DMS114 treated with DMSO at 0.1 percent for 48 hours (cell line): ENCODE measurements around the gene ZHX3.

Experiments used
- DNase-seq: peaks from one replicate; lab custom pipeline; 2025; ENCODE audit not compliant: unreplicated experiment; lab: John Stamatoyannopoulos, UW

ZHX3 gene

DNA sequence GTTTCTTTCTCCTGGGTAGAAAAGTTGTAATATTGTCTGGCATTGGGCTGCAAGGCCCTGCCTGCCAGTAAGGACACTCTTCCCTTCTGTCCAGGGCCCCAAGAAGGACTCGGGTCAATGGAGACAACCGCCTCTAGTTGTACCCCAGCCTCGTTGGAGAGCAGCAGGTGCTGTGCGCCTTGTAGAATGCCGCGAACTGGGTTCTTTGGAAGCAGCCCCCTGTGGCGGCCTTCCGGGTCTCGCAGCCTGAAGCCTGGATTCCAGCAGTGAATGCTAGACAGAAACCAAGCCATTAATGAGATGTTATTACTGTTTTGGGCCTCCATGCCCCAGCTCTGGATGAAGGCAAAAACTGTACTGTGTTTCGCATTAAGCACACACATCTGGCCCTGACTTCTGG is 143.2 kb downstream of the ZHX3 start:
- no peak for DNase-seq

DNA sequence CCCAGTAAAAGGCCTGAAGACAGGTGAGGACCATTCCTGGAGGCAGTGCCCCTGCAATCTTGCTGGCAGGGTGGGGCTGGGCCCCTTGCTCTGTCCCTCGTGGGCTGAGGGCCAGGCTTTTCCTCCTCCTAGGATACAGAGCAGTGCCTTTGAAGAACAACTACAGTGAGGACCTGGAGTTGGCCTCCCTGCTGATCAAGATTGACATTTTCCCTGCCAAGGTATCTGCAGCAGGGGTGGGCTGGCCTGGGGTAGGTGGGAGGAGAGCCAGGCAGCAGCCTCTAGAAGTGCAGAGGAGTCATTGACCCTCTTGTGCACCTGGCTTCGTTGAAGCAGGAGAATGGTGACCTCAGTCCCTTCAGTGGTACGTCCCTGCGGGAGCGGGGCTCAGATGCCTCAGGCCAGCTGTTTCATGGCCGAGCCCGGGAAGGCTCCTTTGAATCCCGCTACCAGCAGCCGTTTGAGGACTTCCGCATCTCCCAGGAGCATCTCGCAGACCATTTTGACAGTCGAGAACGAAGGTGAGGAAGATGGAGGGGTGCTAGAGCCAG is 143.7 kb downstream of the ZHX3 start:
- DNase-seq: no peak

DNA sequence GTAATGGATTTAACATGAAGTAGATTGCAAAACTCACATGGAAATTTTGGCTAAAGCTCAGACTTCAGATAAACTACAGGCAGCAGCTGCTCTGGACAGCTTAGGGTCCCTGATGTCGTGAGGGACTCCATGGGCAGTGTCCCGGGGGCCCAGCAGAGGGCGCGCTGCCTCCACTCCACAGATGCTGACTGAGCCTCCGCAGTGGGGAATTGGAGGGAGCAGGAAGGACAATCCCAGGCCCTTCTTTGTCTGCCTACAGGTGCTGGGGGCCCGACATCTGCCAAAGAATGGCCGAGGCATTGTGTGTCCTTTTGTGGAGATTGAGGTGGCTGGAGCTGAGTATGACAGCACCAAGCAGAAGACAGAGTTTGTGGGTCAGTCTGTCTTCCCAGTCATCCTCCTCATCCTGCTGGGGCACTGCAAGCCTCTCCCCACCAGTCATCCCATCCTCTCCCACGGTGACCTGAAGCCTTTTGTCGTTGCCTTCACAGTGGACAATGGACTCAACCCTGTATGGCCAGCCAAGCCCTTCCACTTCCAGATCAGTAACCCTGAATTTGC is 144.3 kb downstream of the ZHX3 start:
- DNase-seq: peak; percentile 15

DNA sequence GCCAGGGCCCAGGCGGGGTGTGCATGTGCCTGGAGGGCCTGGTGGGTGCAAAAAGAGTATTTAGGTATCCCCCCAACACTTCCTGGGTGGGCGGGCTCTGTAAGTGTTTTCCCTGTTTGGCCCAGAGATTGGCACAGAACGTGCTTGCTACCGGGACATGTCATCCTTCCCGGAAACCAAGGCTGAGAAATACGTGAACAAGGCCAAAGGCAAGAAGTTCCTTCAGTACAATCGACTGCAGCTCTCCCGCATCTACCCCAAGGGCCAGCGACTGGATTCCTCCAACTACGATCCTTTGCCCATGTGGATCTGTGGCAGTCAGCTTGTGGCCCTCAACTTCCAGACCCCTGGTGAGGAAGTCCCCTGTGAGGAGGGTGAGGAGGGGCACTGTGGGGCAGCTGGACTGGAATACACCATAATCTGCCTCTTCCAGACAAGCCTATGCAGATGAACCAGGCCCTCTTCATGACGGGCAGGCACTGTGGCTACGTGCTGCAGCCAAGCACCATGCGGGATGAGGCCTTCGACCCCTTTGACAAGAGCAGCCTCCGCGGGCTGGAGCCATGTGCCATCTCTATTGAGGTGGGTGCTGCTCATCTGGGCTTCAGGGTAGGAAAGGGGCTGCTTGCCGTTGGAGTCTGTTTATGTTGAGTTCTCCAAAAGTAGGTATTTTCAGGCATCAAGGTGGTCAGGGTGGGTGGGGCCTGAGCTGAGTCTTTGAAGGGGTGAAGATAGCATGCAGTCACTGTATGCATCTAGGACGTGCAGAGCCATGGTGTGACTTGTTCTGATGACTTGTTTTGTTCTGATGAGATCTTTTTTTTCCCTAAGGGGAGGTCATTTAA is 145.0 kb downstream of the ZHX3 start:
- no peak for DNase-seq

DNA sequence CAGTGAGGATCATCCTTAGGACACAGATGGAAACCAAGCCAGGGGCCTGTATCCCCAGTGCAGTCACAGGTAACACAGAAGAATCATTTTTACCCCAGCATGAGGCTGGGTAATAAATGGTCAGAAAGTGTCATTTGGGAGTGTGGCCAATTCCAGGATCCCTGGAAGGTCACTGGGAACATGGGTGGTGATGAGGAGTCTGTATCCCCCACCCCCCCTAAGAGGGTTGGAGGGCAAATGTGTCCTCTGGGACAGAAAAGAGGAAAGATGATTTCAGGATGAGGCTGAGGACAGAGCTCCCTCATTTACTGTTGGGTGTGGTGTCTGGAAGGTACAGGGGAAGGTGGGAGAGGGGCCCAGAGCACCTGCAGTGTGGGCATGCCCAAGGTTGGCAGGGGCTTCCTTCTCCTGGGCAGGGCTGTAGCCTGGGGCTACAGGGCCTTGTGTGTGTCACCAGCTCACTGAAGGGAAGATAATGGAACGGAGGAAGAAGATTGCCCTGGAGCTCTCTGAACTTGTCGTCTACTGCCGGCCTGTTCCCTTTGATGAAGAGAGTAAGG is 145.7 kb downstream of the ZHX3 start:
- no peak for DNase-seq

DNA sequence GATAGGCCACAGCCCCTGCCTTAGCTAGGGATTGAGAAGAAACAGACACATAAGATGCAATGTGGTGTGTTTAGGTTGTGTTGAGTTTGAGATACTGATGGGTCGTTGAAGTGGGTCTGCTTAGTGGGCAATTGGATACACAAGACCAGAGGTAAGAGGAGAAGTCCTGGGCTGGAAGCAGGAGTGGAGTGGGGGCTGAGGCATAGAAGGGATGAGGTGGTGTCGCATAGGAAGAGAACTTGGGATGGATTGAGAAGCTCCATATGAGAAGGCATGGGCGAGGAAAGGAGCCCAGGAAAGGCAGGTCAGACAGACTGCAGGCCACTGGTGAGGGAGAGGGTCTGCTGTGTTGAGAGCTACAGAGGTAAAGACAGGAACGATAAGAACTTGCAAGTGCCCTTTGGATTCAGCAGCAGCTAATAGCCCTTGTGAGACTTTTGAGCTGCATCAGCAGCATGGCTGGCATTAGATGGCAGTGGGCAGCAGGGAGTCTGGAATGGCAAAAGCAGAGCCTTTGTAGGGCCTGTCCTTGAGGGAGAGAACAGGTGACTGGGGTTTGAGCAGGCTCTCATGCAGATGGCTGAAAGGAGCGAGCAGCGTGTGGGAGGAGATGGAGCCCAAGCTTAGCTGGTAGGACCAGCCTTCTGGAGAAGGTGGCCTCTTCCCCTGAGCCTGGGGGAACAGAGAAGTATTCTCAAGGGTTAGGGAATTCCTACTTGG is 147.0 kb downstream of the ZHX3 start:
- DNase-seq: no peak

DNA sequence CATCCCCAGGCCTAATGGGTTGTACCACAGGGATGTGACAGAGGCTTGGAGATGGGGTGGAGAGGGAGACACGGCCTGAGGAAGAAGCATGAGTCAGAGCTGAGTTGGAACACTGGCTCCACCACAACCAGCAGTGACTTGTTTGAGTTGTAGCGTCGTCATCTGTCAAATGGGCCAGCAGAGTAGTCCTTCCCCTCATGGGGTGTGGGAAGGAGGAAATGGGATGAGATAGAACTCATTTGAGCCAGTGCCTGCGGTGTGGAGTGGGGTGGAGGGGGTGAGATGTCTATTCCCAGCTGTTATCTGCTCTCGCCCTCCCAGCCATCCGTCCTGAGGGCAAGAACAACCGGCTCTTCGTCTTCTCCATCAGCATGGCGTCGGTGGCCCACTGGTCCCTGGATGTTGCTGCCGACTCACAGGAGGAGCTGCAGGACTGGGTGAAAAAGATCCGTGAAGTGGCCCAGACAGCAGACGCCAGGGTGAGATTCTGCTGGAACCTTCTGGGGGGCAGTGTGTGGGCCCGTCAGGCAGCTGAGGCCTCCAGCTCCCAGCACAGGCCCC is 147.7 kb downstream of the ZHX3 start:
- DNase-seq: no peak

DNA sequence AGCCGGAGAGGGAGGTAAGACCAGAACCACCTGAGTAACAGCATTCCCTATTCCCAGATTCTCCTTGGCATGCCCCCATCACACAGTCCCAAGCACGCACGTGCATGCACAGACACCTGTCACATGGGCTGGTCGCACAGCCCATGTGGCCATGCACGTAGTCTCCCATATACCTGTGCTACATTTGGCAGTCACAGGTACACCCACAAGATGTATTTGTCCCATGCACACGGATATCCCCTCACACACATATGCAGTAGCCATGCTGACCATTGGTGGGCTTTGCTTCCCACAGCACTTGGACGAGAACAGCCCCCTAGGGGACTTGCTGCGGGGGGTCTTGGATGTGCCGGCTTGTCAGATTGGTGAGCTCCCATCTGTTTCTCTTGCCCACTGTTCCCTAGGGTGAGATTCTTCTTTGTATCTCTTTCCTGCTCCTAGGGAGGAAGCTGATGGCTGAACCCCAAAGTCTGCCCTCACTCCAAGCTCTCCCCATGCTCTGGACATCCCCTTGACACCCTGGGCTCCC is 148.3 kb downstream of the ZHX3 start:
- no peak for DNase-seq

DNA sequence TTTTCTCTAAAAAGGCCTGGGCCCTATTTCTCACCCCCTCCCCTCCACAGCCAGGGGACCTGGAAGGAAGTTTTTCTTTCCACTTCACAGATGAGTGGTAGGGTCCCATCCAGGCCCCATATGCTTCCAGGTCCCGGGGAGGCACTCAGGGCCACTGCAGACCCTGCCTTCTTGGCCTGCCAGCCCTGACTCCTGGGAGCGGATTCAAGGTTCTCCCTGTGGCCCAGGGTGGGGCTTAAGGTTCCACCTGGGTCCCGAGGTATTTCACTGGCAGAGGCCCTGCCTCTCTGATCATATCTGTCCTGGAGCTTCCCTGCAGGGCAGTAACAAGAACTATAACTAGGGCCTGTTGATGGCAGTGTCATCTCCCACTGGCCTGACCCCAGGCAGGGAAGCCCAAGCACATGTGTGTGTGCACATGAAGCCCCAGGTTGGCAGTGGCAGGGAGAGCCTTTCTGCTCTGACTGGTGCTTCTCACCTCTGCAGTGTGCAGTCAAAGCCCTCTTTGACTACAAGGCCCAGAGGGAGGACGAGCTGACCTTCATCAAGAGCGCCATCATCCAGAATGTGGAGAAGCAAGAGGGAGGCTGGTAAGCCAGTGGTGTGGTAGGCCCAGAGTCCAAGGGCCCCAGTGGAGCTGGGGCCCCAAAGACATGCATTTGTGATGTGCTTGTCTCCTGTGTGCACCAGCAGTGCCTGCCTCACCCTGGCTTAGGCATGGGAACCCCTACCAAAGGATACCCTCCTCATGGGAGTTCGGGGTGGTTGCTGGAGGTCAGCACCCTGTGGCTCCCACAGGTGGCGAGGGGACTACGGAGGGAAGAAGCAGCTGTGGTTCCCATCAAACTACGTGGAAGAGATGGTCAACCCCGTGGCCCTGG is 149.0 kb downstream of the ZHX3 start:
- no peak for DNase-seq

DNA sequence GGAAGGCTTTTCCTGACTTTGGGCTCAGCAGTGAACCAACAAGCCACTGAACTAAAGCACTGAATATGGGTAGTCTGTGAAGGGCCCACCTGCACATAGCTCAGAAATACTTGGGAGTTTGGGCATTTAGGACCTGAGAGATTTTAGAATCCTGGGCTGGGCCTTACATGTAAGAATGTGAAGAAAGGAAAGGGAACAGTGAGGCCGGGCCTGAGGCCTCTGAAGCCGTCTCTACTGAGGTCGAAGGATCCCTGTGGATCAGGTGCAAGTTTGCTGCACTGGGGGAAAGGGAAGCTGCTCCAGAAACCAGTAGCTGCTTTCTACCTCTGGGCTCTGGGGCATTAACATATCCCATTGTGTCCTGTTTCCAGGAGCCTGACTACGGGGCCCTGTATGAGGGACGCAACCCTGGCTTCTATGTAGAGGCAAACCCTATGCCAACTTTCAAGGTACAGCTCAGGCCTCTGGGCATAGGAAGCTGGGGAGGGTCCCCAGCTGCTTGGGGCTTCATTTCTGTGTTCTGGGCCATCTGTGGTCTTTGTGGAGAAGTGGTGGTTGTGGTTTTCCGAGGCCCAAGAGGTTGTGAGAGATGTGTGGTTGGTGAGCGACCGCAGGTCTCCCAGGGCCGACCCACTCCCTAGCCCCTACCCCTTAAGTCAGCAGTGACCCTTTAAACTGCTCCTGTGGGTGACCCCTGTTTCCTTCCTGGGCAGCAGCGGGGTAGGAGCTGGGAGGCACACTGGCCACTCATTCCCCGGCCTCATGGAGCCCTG is 149.9 kb downstream of the ZHX3 start:
- DNase-seq: no peak

DNA sequence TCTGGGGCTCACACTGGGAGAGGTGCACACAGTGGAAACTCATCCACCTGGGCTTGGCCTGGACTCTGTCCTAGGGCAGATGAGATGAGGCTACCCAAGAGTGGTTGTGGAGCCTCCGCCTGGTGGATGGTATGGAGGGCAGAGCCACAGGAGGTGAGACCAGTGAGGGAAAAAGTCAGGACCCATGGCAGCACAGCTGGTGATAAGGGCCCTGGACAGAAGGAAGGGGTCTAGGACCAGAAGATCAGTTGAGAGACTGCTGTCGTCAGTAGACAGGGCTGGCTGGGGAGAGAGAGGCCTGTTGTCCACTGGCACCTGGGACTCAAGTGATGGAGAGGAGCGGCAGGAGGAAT is 150.4 kb downstream of the ZHX3 start:
- no peak for DNase-seq

DNA sequence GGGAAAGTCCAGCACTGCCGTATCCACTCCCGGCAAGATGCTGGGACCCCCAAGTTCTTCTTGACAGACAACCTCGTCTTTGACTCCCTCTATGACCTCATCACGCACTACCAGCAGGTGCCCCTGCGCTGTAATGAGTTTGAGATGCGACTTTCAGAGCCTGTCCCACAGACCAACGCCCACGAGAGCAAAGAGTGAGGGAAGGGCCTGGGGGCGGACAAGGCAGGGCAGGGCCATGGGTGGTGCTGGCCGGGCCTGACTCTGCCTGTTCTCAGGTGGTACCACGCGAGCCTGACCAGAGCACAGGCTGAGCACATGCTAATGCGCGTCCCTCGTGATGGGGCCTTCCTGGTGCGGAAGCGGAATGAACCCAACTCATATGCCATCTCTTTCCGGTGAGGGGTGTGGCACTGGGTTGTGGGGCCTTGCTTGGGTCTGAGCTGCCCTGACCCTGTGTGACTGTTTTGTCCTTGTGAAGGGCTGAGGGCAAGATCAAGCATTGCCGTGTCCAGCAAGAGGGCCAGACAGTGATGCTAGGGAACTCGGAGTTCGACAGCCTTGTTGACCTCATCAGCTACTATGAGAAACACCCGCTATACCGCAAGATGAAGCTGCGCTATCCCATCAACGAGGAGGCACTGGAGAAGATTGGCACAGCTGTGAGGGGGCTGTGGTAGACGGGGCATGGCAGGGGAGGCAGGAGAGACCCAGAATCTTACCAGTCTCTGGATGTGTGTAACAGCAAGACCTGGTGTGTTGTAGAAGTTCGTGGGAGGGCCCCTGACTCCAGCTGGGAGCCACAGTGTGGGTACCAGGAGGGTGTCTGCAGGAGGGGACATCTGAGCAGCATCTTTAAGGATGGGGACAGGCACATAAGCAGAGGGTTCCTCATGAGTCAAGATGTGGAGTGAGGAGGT is 151.1 kb downstream of the ZHX3 start:
- no peak for DNase-seq

DNA sequence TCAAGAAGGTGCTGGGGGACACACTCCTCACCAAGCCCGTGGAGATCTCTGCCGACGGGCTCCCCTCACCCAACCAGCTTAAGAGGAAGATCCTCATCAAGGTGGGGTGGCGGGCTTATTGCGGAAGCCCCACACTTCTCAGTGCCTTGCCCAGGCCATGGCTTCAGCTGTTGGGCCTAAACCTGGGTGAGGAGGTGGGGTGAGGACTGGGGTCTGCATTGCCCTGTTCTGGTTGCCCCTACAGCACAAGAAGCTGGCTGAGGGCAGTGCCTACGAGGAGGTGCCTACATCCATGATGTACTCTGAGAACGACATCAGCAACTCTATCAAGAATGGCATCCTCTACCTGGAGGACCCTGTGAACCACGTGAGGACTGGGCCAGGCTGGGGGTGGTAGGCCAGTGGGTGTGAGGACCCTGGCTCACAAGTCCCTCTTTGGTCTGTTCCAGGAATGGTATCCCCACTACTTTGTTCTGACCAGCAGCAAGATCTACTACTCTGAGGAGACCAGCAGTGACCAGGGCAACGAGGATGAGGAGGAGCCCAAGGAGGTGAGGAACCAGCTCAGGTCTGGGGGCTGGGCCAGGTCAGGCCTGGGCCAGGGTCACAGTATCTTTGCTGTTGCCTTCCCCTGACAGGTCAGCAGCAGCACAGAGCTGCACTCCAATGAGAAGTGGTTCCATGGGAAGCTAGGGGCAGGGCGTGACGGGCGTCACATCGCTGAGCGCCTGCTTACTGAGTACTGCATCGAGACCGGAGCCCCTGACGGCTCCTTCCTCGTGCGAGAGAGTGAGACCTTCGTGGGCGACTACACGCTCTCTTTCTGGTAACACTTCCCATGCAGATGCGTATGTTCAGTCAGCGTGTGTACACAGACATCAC is 152.3 kb downstream of the ZHX3 start:
- DNase-seq: no peak

DNA sequence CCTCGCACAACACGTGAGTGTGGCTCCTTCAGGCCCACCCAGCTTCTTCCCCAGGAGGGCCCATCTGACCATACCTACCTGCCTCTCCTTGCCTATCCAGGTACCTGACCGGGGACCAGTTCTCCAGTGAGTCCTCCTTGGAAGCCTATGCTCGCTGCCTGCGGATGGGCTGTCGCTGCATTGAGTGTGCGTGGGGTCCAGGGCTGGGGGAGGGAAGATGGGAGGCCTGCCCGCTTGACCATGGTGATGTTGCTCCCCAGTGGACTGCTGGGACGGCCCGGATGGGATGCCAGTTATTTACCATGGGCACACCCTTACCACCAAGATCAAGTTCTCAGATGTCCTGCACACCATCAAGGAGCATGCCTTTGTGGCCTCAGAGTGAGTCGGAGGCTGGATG is 153.7 kb downstream of the ZHX3 start:
- no peak for DNase-seq

DNA sequence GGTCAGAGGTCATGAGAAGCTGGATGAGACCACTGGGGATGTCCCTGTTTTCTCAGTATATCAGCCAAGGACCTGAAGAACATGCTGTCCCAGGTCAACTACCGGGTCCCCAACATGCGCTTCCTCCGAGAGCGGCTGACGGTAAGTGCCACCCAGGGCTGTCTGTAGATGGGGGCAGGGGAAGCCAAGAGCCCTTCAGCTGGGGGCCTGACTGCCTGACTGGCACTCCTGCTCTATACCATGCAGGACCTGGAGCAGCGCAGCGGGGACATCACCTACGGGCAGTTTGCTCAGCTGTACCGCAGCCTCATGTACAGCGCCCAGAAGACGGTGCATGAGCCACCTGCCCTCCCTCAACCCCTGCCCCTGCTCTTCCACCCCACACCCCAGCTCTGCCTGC is 155.1 kb downstream of the ZHX3 start:
- no peak for DNase-seq

DNA sequence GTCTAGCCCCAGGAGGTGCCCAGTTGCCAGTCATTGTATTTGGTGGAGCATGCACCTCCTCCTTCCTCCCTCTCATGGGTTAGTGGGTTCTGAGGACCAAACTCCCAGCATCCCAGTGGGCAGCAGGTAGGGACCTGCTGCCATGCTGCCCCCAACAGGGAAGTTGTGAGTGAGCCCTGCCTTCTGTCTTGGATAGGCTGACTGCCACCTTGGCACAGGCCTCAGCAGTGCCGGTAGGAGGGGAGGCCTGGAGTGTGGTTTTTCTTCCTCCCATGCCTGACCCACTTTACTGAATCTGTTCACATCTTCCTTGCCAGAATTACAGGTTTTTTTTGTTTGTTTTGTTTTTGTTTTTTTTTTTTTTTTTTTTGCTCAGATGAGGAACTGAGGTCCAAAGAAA is 155.6 kb downstream of the ZHX3 start:
- DNase-seq: no peak

DNA sequence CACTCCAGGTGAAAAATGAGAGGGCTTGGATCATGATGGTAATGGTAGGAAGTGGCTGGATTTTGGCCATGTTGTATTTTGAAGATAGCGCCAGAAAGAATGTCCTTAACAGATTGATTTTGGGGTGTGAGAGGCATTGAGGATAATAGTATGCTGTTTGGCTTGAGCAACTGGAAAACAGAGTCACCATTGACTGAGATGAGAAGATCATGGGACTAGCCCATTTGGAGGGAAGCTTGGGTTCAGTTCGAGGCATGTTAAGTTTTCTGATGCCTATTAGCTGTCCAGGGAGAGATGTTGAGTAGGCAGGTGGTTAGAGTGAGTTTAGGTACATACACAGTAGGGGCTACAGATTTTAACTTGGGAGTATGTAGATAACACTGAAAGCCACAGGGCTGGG is 156.8 kb downstream of the ZHX3 start:
- no peak for DNase-seq
